ENCODE results near the gene ARHGAP4.

The ARHGAP4 gene

GRCh38 chrX:153933748-153934147 lies 7.7 kb upstream of the ARHGAP4 start:
- peak overlapping the region; percentile 83 for H3K4me3 ChIP-seq (ENCODE audit: low read depth, low read length, poor library complexity, severe bottlenecking)
- peaks cover 27% of the 10 kb centered on the region; the same call in 1 of the 2 replicates for H3K36me3 ChIP-seq (ENCODE audit: insufficient read depth, low read length)
- no peaks in the 10 kb centered on the region for H4K20me1 ChIP-seq (ENCODE audit: insufficient read depth, low read length)
- H3K9me2 ChIP-seq (ENCODE audit: low read depth, low read length): no peaks in the 10 kb centered on the region
- H3K4me2 ChIP-seq (ENCODE audit: low read length): peak overlapping the region; percentile 70
- peaks cover 20% of the 10 kb centered on the region for H3K4me1 ChIP-seq (ENCODE audit: insufficient read depth, low read length, severe bottlenecking)
- peak overlapping the region; percentile 84 for H3K9ac ChIP-seq (ENCODE audit: low read length)
- TF ChIP-seq EZH2 (IDR thresholded peaks at IDR 0.05; ENCODE audit: borderline replicate concordance, low read length): no peak
- H2AFZ ChIP-seq (ENCODE audit: low read length): no peak overlapping the region
- no peaks in the 10 kb centered on the region for H3K9me3 ChIP-seq (ENCODE audit: low read length)
- H3F3A ChIP-seq (ENCODE audit: insufficient read depth, low read length): no peaks in the 10 kb centered on the region
- H3K27me3 ChIP-seq (ENCODE audit: insufficient read depth, low read length): no peaks in the 10 kb centered on the region
- H3K27ac ChIP-seq (ENCODE audit: low read depth, low read length, poor library complexity, severe bottlenecking): peak overlapping the region; percentile 13
- no peaks in the 10 kb centered on the region for H3K79me2 ChIP-seq (ENCODE audit: insufficient read depth, low read length)

GRCh38 chrX:153932220-153932915 lies 6.3 kb upstream of the ARHGAP4 start:
- H3F3A ChIP-seq (ENCODE audit: insufficient read depth, low read length): no peaks in the 10 kb centered on the region
- no peak for TF ChIP-seq CTCF (IDR thresholded peaks at IDR 0.05; ENCODE audit: low read length)
- H3K36me3 ChIP-seq (ENCODE audit: insufficient read depth, low read length): peaks cover 27% of the 10 kb centered on the region; the same call in 1 of the 2 replicates
- H3K9ac ChIP-seq (ENCODE audit: low read length): no peak overlapping the region
- no peaks in the 10 kb centered on the region for H3K79me2 ChIP-seq (ENCODE audit: insufficient read depth, low read length)
- H3K9me3 ChIP-seq (ENCODE audit: low read length): no peaks in the 10 kb centered on the region
- H3K9me2 ChIP-seq (ENCODE audit: low read depth, low read length): no peaks in the 10 kb centered on the region
- peaks cover 24% of the 10 kb centered on the region for H3K4me1 ChIP-seq (ENCODE audit: insufficient read depth, low read length, severe bottlenecking)
- no peaks in the 10 kb centered on the region for H3K27me3 ChIP-seq (ENCODE audit: insufficient read depth, low read length)
- no peak overlapping the region for H3K4me2 ChIP-seq (ENCODE audit: low read length)
- H2AFZ ChIP-seq (ENCODE audit: low read length): no peak overlapping the region
- no peaks in the 10 kb centered on the region for H4K20me1 ChIP-seq (ENCODE audit: insufficient read depth, low read length)
- H3K4me3 ChIP-seq (ENCODE audit: low read depth, low read length, poor library complexity, severe bottlenecking): no peak overlapping the region
- H3K27ac ChIP-seq (ENCODE audit: low read depth, low read length, poor library complexity, severe bottlenecking): no peak overlapping the region

- no peak for TF ChIP-seq CTCF (IDR thresholded peaks at IDR 0.05; ENCODE audit: low read length)
- no peak for TF ChIP-seq EZH2 (IDR thresholded peaks at IDR 0.05; ENCODE audit: borderline replicate concordance, low read length)
- H2AFZ ChIP-seq (ENCODE audit: low read length): no peak overlapping the region
- H3K4me1 ChIP-seq (ENCODE audit: insufficient read depth, low read length, severe bottlenecking): peaks cover 30% of the 10 kb centered on the region
- no peak overlapping the region for H3K4me3 ChIP-seq (ENCODE audit: low read depth, low read length, poor library complexity, severe bottlenecking)
- no peaks in the 10 kb centered on the region for H3K79me2 ChIP-seq (ENCODE audit: insufficient read depth, low read length)
- H3K4me2 ChIP-seq (ENCODE audit: low read length): no peak overlapping the region
- H4K20me1 ChIP-seq (ENCODE audit: insufficient read depth, low read length): no peaks in the 10 kb centered on the region
- H3F3A ChIP-seq (ENCODE audit: insufficient read depth, low read length): no peaks in the 10 kb centered on the region
- H3K27ac ChIP-seq (ENCODE audit: low read depth, low read length, poor library complexity, severe bottlenecking): no peak overlapping the region
- H3K36me3 ChIP-seq (ENCODE audit: insufficient read depth, low read length): peaks cover 27% of the 10 kb centered on the region; the same call in 1 of the 2 replicates
- H3K9ac ChIP-seq (ENCODE audit: low read length): no peak overlapping the region
- no peaks in the 10 kb centered on the region for H3K9me2 ChIP-seq (ENCODE audit: low read depth, low read length)
- H3K27me3 ChIP-seq (ENCODE audit: insufficient read depth, low read length): no peaks in the 10 kb centered on the region
- H3K9me3 ChIP-seq (ENCODE audit: low read length): no peaks in the 10 kb centered on the region
Observed at GRCh38 chrX:153931748-153932147, 5.7 kb upstream of the ARHGAP4 start.

GRCh38 chrX:153931151-153931550 lies 5.1 kb upstream of the ARHGAP4 start:
- Histone ChIP-seq H3K4me2 (ENCODE audit: low read length) (no peak overlapping the region), H3F3A (ENCODE audit: insufficient read depth, low read length) (no peaks in the 10 kb centered on the region), H4K20me1 (ENCODE audit: insufficient read depth, low read length) (no peaks in the 10 kb centered on the region), H3K4me3 (ENCODE audit: low read depth, low read length, poor library complexity, severe bottlenecking) (no peak overlapping the region), H3K27me3 (ENCODE audit: insufficient read depth, low read length) (no peaks in the 10 kb centered on the region), H3K4me1 (ENCODE audit: insufficient read depth, low read length, severe bottlenecking) (peaks cover 35% of the 10 kb centered on the region), H2AFZ (ENCODE audit: low read length) (no peak overlapping the region), H3K79me2 (ENCODE audit: insufficient read depth, low read length) (no peaks in the 10 kb centered on the region), H3K36me3 (ENCODE audit: insufficient read depth, low read length) (peaks cover 27% of the 10 kb centered on the region; the same call in 1 of the 2 replicates), H3K9me2 (ENCODE audit: low read depth, low read length) (no peaks in the 10 kb centered on the region), H3K9me3 (ENCODE audit: low read length) (no peaks in the 10 kb centered on the region), H3K9ac (ENCODE audit: low read length) (no peak overlapping the region), H3K27ac (ENCODE audit: low read depth, low read length, poor library complexity, severe bottlenecking) (no peak overlapping the region)
- TF ChIP-seq CTCF (IDR thresholded peaks at IDR 0.05; ENCODE audit: low read length): no peak
- no peak for TF ChIP-seq EZH2 (IDR thresholded peaks at IDR 0.05; ENCODE audit: borderline replicate concordance, low read length)
